Activated naive CD8-positive, alpha-beta T cell treated with anti-CD3 and anti-CD28 coated beads, Interleukin-2, amount 50 U/mL, for 24 hours (primary cell): ENCODE measurements around the gene LDLRAD4.

Source experiments
- ATAC-seq: fragments of 150-1000 bp; cut with Tn5 transposase; one replicate; pipeline ENCODE4 v1.10.0; 2021
- DNase-seq: peaks from one replicate; pipeline ENCODE4 v3.0.0; 2021
- H3K27ac Mint-ChIP-seq: one replicate; pipeline ENCODE4 v1.8.0; 2021; ENCODE audit warnings: mild to moderate bottlenecking, mixed read lengths
- H3K27me3 Mint-ChIP-seq: one replicate; pipeline ENCODE4 v1.8.0; 2021; ENCODE audit warnings: mixed read lengths
- H3K36me3 Mint-ChIP-seq: one replicate; pipeline ENCODE4 v1.8.0; 2021; ENCODE audit warnings: low read depth, mixed read lengths
- H3K4me1 Mint-ChIP-seq: one replicate; pipeline ENCODE4 v1.8.0; 2021; ENCODE audit warnings: mixed read lengths
- H3K4me3 Mint-ChIP-seq: one replicate; pipeline ENCODE4 v1.8.0; 2021; ENCODE audit warnings: mild to moderate bottlenecking, moderate library complexity, mixed read lengths
- H3K9me3 Mint-ChIP-seq: one replicate; pipeline ENCODE4 v1.8.0; 2021; ENCODE audit warnings: mixed read lengths

The LDLRAD4 gene

GRCh38 chr18:13553449-13553848 is 334.9 kb downstream of the LDLRAD4 start:
- H3K27ac Mint-ChIP-seq: no peak overlapping the region
- H3K36me3 Mint-ChIP-seq: peaks cover 4% of the 10 kb centered on the region
- no peaks in the 10 kb centered on the region for H3K27me3 Mint-ChIP-seq
- ATAC-seq (no peak), DNase-seq (no peak)
- no peak overlapping the region for H3K4me3 Mint-ChIP-seq
- H3K4me1 Mint-ChIP-seq: peaks cover 24% of the 10 kb centered on the region
- no peaks in the 10 kb centered on the region for H3K9me3 Mint-ChIP-seq

GRCh38 chr18:13555192-13555591 is 336.6 kb downstream of the LDLRAD4 start:
- no peak overlapping the region for H3K27ac Mint-ChIP-seq
- no peak for ATAC-seq
- H3K9me3 Mint-ChIP-seq: no peaks in the 10 kb centered on the region

GRCh38 chr18:13555865-13556264 is 337.3 kb downstream of the LDLRAD4 start:
- ATAC-seq (no peak), DNase-seq (no peak)
- H3K27ac Mint-ChIP-seq: no peak overlapping the region
- H3K4me1 Mint-ChIP-seq: peaks cover 15% of the 10 kb centered on the region
- H3K36me3 Mint-ChIP-seq: no peaks in the 10 kb centered on the region
- no peaks in the 10 kb centered on the region for H3K27me3 Mint-ChIP-seq
- no peaks in the 10 kb centered on the region for H3K9me3 Mint-ChIP-seq
- no peak overlapping the region for H3K4me3 Mint-ChIP-seq

More at GRCh38 chr18:13555192-13555591, 336.6 kb downstream of the LDLRAD4 start:
- no peak overlapping the region for H3K4me3 Mint-ChIP-seq
- H3K36me3 Mint-ChIP-seq: peaks cover under 1% of the 10 kb centered on the region
- no peak for DNase-seq
- peaks cover 15% of the 10 kb centered on the region for H3K4me1 Mint-ChIP-seq
- H3K27me3 Mint-ChIP-seq: no peaks in the 10 kb centered on the region

- H3K27me3 Mint-ChIP-seq: no peaks in the 10 kb centered on the region
- no peaks in the 10 kb centered on the region for H3K36me3 Mint-ChIP-seq
- no peaks in the 10 kb centered on the region for H3K9me3 Mint-ChIP-seq
- no peak overlapping the region for H3K4me3 Mint-ChIP-seq
- H3K4me1 Mint-ChIP-seq: peaks cover 20% of the 10 kb centered on the region
- DNase-seq (no peak), ATAC-seq (no peak)
- no peak overlapping the region for H3K27ac Mint-ChIP-seq
Observed at GRCh38 chr18:13556502-13556901, 337.9 kb downstream of the LDLRAD4 start.

- no peak overlapping the region for H3K4me3 Mint-ChIP-seq
- no peaks in the 10 kb centered on the region for H3K36me3 Mint-ChIP-seq
- DNase-seq: peak; percentile 49
- H3K4me1 Mint-ChIP-seq: peaks cover 36% of the 10 kb centered on the region
- no peaks in the 10 kb centered on the region for H3K9me3 Mint-ChIP-seq
- ATAC-seq: peak; percentile 57
- no peak overlapping the region for H3K27ac Mint-ChIP-seq
- no peaks in the 10 kb centered on the region for H3K27me3 Mint-ChIP-seq
Observed at GRCh38 chr18:13558124-13558523, 339.6 kb downstream of the LDLRAD4 start.

- Mint-ChIP-seq H3K27me3 (no peaks in the 10 kb centered on the region), H3K4me1 (peaks cover 41% of the 10 kb centered on the region), H3K9me3 (no peaks in the 10 kb centered on the region), H3K36me3 (no peaks in the 10 kb centered on the region), H3K4me3 (no peak overlapping the region), H3K27ac (no peak overlapping the region)
- peak; percentile 1 for DNase-seq
- ATAC-seq: no peak
Observed at GRCh38 chr18:13558790-13559189, 340.2 kb downstream of the LDLRAD4 start.

GRCh38 chr18:13559754-13560153 is 341.2 kb downstream of the LDLRAD4 start:
- Mint-ChIP-seq H3K27me3 (no peaks in the 10 kb centered on the region), H3K4me3 (no peak overlapping the region)

GRCh38 chr18:13560306-13560705 is 341.7 kb downstream of the LDLRAD4 start:
- Mint-ChIP-seq H3K9me3 (no peaks in the 10 kb centered on the region), H3K4me3 (no peak overlapping the region), H3K36me3 (no peaks in the 10 kb centered on the region), H3K27ac (no peak overlapping the region), H3K27me3 (no peaks in the 10 kb centered on the region), H3K4me1 (peaks cover 47% of the 10 kb centered on the region)
- ATAC-seq (no peak), DNase-seq (no peak)

More at GRCh38 chr18:13559754-13560153, 341.2 kb downstream of the LDLRAD4 start:
- DNase-seq (peak; percentile 2), ATAC-seq (no peak)
- no peaks in the 10 kb centered on the region for H3K9me3 Mint-ChIP-seq
- H3K36me3 Mint-ChIP-seq: no peaks in the 10 kb centered on the region
- no peak overlapping the region for H3K27ac Mint-ChIP-seq
- peaks cover 48% of the 10 kb centered on the region for H3K4me1 Mint-ChIP-seq

- Mint-ChIP-seq H3K4me1 (peaks cover 67% of the 10 kb centered on the region), H3K27me3 (no peaks in the 10 kb centered on the region), H3K27ac (peak overlapping the region; percentile 95), H3K36me3 (peaks cover 3% of the 10 kb centered on the region), H3K9me3 (no peaks in the 10 kb centered on the region), H3K4me3 (peak overlapping the region; percentile 73)
- peak; percentile 85 for ATAC-seq
- peak; percentile 88 for DNase-seq
Observed at GRCh38 chr18:13562494-13563029, 344.0 kb downstream of the LDLRAD4 start.

GRCh38 chr18:13563390-13563805 is 344.8 kb downstream of the LDLRAD4 start:
- Mint-ChIP-seq H3K27ac (peak overlapping the region; percentile 95), H3K4me1 (peaks cover 71% of the 10 kb centered on the region), H3K9me3 (no peaks in the 10 kb centered on the region), H3K4me3 (peak overlapping the region; percentile 2), H3K36me3 (peaks cover 3% of the 10 kb centered on the region), H3K27me3 (no peaks in the 10 kb centered on the region)
- DNase-seq (no peak), ATAC-seq (no peak)

- ATAC-seq: no peak
- no peaks in the 10 kb centered on the region for H3K9me3 Mint-ChIP-seq
- H3K27me3 Mint-ChIP-seq: no peaks in the 10 kb centered on the region
- H3K4me3 Mint-ChIP-seq: peak overlapping the region; percentile 17
- no peak for DNase-seq
- peak overlapping the region; percentile 45 for H3K27ac Mint-ChIP-seq
- peaks cover 80% of the 10 kb centered on the region for H3K4me1 Mint-ChIP-seq
- H3K36me3 Mint-ChIP-seq: peaks cover 3% of the 10 kb centered on the region
Observed at GRCh38 chr18:13564579-13564978, 346.0 kb downstream of the LDLRAD4 start.

GRCh38 chr18:13565228-13565627 is 346.7 kb downstream of the LDLRAD4 start:
- Mint-ChIP-seq H3K27me3 (no peaks in the 10 kb centered on the region), H3K4me3 (no peak overlapping the region), H3K4me1 (peaks cover 86% of the 10 kb centered on the region), H3K36me3 (peaks cover 3% of the 10 kb centered on the region), H3K27ac (peak overlapping the region; percentile 93), H3K9me3 (no peaks in the 10 kb centered on the region)
- DNase-seq (no peak), ATAC-seq (no peak)

GRCh38 chr18:13566941-13567746 is 348.6 kb downstream of the LDLRAD4 start:
- H3K4me1 Mint-ChIP-seq: peaks cover 85% of the 10 kb centered on the region
- peaks cover 3% of the 10 kb centered on the region for H3K36me3 Mint-ChIP-seq
- peak; percentile 31 for ATAC-seq
- DNase-seq: peak; percentile 64
- H3K27me3 Mint-ChIP-seq: no peaks in the 10 kb centered on the region
- no peaks in the 10 kb centered on the region for H3K9me3 Mint-ChIP-seq
- H3K4me3 Mint-ChIP-seq: peak overlapping the region; percentile 68
- H3K27ac Mint-ChIP-seq: peak overlapping the region; percentile 93

GRCh38 chr18:13568443-13569392 is 350.2 kb downstream of the LDLRAD4 start:
- Mint-ChIP-seq H3K4me1 (peaks cover 70% of the 10 kb centered on the region), H3K36me3 (peaks cover 3% of the 10 kb centered on the region), H3K27me3 (no peaks in the 10 kb centered on the region), H3K4me3 (peak overlapping the region; percentile 57), H3K9me3 (no peaks in the 10 kb centered on the region), H3K27ac (peak overlapping the region; percentile 93)
- peak; percentile 80 for ATAC-seq
- peak; percentile 66 for DNase-seq
